GM21717 (cell line): ENCODE measurements around the gene ZNF735.
"Not testable (repeated sequence)": the region's sequence is repeated elsewhere in the genome, so short reads cannot be mapped to it uniquely, and the experiment has no call there.

ENCODE experiments used
- ATAC-seq: cut with Tn5 transposase; IDR thresholded peaks from one replicate; pipeline ENCODE4 v1.9.1; 2021; ENCODE audit warnings: mild to moderate bottlenecking, moderate library complexity; ENCODE audit not compliant: unreplicated experiment

Gene ZNF735

GRCh38 chr7:64206903-64207302, at the start of gene ZNF735:
Gene ZNF735 (plus strand): TSS chr7:64207203. CDS start chr7:64207203, 0 bp downstream.
- no peak for ATAC-seq

DNA sequence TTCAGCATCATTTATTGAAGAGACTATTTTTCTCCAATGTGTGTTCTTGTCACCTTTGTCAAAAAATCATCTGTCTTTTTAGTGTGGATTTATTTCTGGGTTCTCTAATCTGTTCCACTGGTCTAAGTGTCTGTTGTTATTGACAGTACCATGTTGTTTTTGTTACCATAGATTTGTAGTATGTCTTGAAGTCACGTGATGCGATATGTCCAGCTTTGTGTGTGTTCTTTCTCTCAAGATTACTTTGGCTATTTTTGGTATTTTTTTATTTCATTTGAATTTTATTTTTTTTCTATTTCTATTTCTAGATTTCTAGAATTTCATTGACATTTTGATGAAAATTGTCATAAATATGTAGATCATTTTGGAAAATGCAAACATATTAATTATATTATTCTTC, 36.0 kb upstream of the ZNF735 start:
- not testable (repeated sequence) for ATAC-seq

DNA sequence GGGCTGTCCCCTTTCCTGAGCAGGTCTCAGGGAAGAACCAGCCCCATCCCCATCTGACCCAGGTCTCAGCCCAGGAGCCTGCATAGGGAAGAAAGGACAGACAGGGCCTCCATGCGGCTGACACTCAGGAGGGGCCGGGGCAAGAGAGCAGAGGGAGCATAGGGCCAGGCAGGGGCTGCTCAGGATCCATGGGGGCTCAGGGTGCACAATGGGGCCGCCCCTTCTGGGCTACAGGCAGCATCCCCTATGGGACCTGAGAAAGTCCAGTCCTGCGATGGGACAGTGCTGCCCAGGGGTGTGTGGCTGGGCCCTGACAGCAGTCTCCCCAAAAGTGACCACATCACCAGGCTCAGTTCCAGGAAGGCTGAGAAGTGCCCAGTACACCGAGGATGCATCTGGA, 32.7 kb upstream of the ZNF735 start:
- no peak for ATAC-seq

DNA sequence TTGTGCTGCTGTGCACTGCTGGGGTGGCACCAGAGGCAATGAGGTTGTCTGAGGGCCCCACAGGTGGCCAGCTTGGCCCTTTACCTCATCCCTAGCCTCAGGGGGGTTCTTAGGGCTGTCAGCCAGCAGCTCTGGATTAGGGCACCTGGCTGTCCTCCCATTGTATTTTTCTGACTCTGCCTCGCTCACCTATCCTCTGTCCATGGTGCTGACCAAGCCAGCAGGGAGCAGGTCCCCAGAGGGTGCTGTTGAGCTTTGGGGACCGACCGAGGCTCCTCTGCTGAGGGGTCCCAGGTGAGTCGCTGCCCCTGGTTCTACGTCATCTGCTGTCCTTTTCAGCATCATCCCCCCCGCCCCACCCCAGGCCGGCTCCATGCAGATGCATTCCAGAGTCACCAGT, 32.1 kb upstream of the ZNF735 start:
- ATAC-seq: no peak

DNA sequence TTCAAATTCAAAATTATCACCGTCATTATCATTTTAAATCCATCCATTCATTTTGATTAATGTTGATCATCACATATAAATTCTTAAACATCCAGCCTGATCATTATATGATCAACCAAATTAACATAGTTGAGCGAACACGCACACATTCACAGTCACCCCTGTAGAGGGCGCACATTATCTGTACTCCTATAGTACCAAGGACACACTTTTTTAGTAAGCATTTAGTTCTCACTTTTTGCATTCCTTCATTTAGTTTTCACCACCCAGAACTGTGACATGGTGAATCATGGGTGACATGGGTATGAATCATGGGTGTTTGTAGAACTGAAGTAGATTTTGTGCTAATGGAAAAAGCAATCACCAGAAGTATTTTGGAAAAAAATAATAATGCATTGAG, 26.0 kb upstream of the ZNF735 start:
- ATAC-seq: no peak

GRCh38 chr7:64181586-64181985, 25.4 kb upstream of the ZNF735 start:
- ATAC-seq: no peak

DNA sequence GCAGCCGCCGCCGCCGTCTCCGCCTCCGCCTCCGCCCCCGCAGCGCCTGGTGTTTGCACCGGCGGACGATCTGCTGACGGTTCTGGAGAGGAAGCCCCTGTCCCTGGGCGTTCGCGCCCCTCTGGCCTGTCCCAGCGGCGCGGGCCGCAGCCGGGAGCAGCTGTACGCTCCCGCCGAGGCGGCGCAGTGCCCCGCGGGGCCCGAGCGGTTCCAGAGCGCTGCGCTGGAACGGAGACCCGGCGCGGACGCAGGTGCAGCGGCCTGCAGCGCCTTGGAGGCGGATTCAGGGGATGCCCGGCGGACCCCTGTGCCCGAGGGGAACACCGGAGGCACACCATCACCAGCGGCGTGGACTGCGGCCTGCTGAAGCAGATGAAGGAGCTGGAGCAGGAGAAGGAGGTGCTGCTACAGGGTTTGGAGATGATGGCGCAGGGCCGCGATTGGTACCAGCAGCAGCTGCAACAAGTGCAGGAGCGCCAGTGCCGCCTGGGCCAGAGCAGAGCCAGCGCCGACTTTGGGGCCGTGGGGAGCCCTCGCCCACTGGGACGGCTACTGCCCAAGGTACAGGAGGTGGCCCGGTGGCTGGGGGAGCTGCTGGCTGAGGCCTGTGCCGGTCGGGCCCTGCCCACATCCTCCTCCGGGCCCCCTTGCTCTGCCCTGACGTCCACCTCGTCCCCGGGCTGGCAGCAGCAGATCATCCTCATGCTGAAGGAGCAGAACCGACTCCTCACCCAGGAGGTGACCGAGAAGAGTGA, 24.8 kb upstream of the ZNF735 start:
- ATAC-seq: no peak

- ATAC-seq: no peak
These were observed 23.8 kb upstream of the ZNF735 start for GRCh38 chr7:64183126-64183742.

DNA sequence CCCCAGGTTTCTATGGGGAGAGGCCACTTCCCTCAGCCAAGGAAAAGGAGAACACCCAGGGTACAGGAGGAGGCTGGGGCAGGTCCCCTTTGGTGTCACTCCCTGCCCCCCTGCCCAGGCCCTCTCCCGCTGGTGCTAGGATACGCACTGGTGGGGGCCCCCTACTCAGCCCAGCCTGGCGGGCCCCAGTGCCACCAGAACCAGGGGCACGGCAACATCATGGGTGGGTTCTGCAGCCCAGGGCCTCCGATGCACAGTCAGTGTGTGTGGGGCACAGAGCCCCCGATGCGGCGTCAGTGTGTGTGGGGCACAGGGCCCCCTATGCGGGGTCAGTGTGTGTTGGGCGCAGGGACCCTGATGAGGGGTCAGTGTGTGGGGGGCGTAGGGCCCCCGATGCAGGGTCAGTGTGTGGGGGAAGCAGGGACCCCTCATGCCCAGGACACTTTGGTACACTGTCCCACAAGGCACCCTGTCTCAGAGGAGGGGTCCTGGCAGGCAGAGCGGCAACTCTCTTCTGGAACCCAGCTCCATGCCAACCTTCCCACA, 23.1 kb upstream of the ZNF735 start:
- no peak for ATAC-seq

DNA sequence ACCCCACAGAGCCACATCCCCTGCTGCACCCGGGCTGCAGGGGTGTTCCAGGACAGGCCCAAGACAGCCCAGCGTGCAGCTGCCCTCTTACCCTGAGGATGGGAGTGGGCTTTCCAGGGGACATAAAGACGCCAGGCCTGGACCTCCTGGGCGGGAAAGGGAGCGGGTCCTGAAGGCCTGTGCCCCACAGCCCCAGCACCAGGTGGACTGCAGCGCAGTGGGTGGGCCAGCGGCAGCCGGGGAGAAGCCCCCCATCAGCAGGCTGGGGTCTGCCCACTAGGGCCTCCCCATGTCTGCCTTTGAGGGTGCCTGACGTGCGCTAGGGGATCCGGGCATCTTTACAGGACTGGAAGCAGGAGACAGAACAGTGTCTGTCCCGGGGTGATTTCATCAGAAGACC, 22.6 kb upstream of the ZNF735 start:
- ATAC-seq: no peak

GRCh38 chr7:64187408-64187807, 19.6 kb upstream of the ZNF735 start:
- ATAC-seq: no peak

GRCh38 chr7:64192148-64192704, 14.8 kb upstream of the ZNF735 start:
- no peak for ATAC-seq

DNA sequence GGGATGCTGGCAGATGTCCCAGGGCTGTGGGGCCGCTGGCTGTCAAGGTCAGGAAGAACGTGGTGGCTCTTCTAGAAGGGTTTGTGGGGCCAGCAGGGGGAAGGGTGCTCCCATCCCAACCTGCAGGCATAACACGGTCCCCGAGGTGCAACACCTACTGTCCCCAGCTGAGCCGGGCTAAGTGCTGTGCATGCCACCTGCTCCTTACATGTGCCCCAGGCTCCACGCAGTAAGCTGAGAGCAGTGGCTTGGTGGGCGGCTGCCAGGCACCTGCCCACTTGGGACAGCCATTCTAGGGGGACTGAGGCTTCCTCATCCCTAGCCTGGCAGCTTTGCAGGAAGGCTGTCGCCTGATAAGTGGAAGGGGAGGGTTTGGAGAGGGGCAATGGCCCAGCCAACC, 14.2 kb upstream of the ZNF735 start:
- ATAC-seq: no peak

GRCh38 chr7:64219710-64220298, 12.8 kb downstream of the ZNF735 start:
- not testable (repeated sequence) for ATAC-seq

DNA sequence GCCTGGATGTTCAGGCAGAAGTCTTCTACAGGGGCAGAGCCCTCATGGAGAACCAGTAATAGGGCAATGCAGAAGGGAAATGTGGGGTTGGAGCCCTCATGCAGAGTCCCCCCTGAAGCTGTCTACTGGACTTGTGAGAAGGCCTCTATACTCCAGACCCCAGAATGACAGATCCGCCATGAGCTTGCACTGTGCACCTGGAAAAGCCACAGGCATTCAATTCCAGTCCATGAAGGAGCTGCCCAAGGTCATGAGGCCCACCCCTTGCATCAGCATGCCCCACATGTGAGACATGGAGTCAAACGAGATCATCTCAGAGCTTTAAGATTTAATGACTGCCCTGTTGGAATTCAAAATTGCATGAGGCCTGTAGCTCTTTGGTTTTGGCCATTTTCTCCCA, 16.4 kb downstream of the ZNF735 start:
- ATAC-seq: no peak

DNA sequence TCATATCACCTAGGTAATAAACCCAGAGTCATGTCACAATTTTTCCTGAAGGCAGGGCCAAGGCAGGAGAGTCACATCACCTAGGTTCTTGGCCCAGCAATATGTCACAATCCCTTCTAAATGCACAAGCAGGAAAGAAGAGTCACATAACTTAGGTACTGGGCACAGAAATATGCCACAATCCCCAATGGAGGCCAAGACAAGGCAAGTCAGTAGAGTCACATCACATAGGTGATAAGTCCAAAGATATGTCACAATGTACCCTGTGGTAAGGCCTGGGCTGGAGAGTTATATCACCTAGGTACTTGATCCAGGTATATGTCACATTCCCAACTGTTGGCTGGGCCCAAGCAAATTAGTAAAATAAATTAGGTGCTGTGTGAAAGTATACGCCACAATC, 21.2 kb downstream of the ZNF735 start, which contains the start of gene ZNF679:
Gene ZNF679 (plus strand): TSS at position 301 of the 400 bp plus-strand sequence. CDS start 20,644 bp downstream, outside the sequence.
- not testable (repeated sequence) for ATAC-seq

DNA sequence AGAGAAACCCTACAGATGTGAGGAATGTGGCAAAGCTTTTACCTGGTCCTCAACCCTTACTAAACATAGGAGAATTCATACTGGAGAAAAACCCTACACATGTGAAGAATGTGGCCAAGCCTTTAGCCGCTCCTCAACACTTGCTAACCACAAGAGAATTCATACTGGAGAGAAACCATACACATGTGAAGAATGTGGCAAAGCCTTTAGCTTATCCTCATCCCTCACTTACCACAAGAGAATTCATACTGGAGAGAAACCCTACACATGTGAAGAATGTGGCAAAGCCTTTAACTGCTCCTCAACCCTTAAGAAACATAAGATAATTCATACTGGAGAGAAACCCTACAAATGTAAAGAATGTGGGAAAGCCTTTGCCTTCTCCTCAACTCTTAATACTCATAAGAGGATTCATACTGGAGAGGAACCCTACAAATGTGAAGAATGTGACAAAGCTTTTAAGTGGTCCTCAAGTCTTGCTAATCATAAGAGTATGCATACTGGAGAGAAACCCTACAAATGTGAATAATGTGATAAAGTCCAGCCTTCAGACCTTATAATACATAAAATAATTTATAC, 59.4 kb downstream of the ZNF735 start:
- ATAC-seq: no peak
